GM19467 (cell line): Measurements from ENCODE around the gene CUL2.

Experiments
- ATAC-seq: cut with Tn5 transposase; IDR thresholded peaks from one replicate; pipeline ENCODE4 v1.9.1; 2021; ENCODE audit warnings: mild to moderate bottlenecking, moderate library complexity; ENCODE audit not compliant: unreplicated experiment

CUL2 gene

GRCh38 chr10:35090162-35090954 lies at the start of gene CUL2:
CUL2 (minus strand) TSS chr10:35090341; CDS start chr10:35071317, 19,024 bp downstream.
- ATAC-seq = peak; percentile 90

- peak; percentile 40 for ATAC-seq
These were observed 46.2 kb upstream of the CUL2 start for GRCh38 chr10:35136263-35136815.

DNA sequence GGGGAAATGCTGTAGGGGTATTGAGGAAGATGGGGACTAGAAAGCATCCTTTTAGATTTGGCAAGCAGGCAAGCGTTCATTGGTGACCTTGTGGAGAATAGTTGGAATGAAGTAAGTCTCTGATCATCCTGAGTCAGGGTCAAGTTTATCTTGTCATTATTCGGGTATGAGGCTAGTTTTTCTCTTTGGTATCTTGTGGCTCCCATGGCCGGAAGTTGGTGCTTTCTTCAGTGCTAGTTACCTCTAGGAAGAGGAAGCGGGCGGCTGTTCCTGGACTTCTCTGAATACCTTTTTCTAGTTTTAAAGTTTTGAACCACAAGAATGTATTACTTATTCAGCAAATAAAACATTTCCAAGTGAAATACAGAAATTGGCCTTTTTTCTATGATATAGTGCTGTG lies 45.7 kb upstream of the CUL2 start:
- ATAC-seq = no peak

DNA sequence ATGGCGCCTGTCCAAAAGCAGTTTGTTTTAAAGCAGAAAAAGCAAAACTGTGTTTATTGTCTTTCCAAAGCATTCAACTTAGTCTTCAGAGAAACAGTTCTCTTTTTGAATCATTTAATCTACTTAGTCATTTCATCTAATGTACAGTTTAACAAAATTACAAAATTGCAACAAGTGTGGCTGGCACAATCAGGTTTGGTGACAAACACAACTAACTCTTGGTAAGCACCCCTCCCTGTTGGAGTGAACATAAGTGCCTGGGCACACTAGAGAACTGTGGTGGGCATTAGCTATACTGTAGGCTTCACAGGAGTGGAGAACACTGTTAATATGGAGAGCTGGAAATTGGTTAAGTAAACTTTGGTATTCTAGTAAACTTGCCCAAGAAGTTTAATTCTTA lies 43.4 kb upstream of the CUL2 start:
- no peak for ATAC-seq

DNA sequence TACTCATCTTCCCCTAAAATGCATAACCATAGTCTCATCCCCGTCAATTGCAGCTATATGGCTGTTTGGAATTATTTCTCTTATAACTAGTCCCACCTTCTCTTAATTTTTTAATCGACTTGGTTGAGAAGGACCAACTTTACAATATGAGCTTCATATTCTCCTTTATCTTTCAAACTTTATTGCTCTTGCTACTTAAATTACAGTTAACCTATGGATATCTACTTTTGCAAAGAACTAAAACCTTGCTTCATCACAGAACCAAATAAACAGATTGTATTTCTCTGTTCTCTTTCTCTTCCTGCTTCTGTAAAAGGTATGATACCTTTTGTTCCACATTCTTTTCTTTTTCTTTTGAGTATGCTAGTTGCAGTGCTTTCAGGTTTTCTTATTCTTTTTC lies 42.6 kb upstream of the CUL2 start:
- no peak for ATAC-seq

- no peak for ATAC-seq
These were observed 40.5 kb upstream of the CUL2 start for GRCh38 chr10:35130663-35131062.

DNA sequence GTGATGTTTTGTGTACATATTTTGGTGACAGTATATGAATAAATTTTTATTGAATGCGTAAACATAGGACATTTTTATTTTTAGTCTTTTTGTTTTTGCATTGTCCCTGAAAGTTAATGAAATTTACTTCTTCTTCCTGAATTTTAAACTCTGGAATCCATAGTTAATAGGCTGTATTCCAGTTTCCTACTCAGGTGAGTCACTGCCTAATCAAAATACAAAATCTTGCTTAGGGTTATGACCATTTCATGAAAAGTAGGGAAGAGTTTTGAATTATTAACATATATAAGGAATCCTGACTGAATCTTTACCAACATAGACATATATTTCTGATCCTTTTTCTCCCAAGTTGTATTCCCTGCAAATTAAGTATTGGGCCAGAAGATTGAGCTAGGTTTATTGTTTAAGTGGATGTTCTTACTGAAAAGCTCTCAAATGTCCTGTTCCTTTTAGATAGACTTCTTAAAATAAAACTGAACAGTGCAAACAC lies 39.1 kb upstream of the CUL2 start:
- no peak for ATAC-seq

GRCh38 chr10:35127289-35127891 lies 37.2 kb upstream of the CUL2 start:
- no peak for ATAC-seq

- peak; percentile 72 for ATAC-seq
These were observed 36.6 kb upstream of the CUL2 start, which contains the start of gene CREM for GRCh38 chr10:35126530-35127288. CREM (plus strand) TSS chr10:35126846; CDS start chr10:35137836, 10,990 bp downstream.

DNA sequence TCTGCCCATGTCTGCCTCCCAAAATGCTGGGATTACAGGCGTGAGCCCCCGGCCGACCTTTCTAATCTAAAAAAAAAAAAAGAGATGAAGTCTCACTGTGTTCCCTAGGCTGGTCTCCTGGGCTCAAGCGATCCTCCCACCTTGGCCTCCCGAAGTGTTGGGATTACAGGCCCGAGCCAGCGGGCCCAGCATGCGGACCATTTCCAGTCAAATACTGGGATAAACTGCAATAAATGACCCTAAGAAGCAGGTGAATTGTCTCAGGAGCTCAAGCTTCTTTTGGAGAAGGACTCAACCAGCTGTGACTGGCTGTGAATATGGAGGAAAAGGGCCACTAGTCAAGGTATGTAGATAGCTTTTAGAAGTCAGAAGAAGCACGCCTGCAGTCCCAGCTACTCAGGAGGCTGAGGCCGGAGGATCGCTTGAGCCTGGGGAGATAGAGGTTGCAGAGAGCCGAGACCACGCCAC lies 36.0 kb upstream of the CUL2 start:
- ATAC-seq = no peak

- ATAC-seq = no peak
These were observed 34.4 kb upstream of the CUL2 start for GRCh38 chr10:35124540-35124939.

DNA sequence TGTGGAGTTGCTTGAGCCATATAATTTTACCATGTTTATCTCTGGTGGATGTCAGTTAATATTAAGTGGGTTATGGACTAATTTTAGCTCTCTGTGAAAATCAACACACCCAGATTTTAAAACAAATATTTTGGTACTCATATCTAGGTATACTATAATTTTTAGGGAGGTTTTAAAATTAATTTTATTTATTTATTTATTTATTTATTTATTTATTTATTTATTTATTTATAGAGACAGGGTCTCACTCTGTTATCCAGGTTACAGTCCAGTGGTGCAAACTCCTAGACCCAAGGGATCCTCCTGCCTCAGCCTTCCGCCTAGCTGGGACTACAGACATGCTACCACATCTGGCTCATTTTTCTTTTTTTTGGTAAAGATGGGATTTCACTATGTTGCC lies 29.2 kb upstream of the CUL2 start:
- no peak for ATAC-seq

DNA sequence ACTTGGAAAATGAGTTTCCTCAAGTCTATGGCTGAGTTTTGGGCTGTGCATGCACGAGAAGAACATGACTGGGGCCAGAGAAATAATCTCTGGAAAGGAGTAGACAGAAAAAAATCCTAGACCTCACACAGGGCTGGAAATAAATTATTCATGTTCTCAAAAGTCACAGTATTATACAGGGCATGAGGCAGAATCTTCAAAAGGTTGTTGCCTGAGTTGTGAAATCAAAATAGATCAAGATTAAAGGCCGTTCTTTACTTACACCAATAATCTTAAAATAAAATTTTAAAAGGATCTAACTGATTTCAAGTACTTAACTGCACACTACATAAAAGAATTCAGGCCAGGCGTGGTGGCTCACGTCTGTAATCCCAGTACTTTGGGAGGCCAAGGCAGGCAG lies 22.4 kb upstream of the CUL2 start:
- no peak for ATAC-seq

- ATAC-seq = no peak
These were observed 13.7 kb upstream of the CUL2 start for GRCh38 chr10:35103882-35104281.

- no peak for ATAC-seq
These were observed 7.4 kb upstream of the CUL2 start for GRCh38 chr10:35097510-35097909.

DNA sequence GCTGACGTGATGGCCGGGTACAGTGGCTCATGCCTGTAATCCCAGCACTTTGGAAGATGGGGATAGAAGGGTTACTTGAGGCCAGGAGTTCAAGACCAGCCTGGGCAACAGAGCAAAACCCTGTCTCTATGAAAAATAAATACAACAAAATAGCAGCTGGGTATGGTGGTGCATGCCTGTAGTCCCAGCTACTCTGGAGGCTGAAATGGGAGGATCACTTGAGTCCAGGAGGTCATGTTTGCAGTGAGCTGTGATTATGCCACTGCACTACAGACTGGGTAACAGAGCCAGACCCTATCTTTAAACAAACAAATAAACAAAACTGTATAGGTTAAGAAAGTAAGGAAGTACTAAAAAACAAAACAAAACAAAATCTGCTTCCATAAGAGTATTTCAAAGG lies 6.2 kb upstream of the CUL2 start:
- ATAC-seq = no peak

DNA sequence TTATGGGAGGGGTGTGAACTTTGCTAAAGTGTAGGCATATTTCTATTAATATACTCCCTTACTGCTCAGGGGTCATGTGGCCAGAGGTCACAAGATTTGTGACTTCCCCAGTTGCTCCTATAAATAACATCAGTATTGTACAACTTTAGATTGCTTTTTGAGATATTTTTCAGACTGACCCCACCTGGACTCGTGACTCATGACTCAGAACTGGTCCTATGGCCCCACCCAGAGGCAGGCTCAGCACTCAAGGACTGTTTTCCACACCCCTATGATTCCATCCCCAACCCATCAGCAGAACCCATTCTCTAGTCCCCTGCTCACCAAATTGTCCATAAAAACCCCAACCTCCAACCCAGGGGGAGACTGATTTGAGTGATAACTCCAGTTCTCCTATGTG lies 2.7 kb upstream of the CUL2 start:
- ATAC-seq = no peak

DNA sequence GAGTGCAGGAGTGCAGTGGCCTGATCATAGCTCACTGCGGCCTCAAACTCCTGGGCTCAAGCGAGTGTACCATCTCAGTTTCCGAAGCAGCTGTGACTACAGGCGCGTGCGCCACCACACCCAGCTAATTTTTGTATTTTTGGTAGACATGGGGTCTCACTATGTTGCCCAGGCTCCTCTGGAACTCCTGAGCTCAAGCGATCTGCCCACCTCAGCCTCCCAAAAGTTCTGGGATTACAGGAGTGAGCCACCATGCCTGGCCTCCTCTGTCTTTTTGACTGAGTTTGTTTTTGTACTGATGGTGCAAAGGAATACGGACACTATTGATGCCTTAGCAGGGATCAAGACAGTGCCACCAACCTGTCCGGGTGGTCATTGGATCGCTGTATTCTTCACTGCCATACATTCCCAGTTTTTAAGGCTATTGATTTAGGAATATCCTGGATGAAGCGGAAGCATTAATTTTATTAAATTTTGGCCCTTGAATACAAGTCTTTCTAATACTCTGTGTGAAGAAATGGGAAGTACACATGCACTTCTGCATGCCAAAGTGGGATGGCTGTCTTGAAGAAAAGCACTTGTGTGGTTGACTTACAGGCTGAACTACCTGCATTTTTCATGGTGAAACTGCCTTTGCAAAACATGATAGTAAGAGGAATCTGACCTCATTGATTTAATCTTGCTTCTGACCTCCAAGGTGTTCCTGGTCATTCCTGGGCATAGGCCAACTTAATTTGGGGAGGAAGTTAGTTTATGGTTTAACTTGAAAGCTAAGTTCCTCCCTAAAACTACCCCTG lies 2.1 kb upstream of the CUL2 start:
- no peak for ATAC-seq

GRCh38 chr10:35089611-35090161 lies 455 bp downstream of the CUL2 start:
- ATAC-seq = no peak

DNA sequence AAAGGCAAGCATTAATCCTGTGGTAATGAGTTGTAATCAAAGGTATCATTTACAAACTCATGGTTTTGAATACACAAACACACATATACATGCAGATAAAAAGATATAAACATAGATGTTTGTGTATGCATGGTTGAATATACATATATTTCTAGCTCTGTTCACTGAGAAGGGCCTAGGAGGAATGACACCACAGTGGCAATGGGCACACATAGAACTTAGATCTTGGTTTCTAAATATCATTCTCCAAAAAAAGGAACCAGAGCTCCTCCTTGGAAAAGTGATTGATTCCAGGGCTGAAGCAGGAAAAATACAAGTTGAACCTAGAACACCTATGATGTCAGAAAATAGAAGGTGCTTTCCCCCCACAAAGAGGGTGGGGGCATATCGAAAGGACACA lies 6.9 kb downstream of the CUL2 start:
- ATAC-seq = no peak
